NCI-H748 (cell line): ENCODE data around the gene THAP11.
A peak's percentile ranks its signal among the peaks of the same experiment; 100 is the strongest.
"Not testable (repeated sequence)": the region's sequence is repeated elsewhere in the genome, so short reads cannot be mapped to it uniquely, and the experiment has no call there.

Source experiments
- DNase-seq: peaks from one replicate; lab custom pipeline; 2025; ENCODE audit not compliant: unreplicated experiment; lab: John Stamatoyannopoulos, UW

Gene THAP11

GRCh38 chr16:67834242-67834614, 7.9 kb upstream of the THAP11 start:
- DNase-seq, result no peak

- not testable (repeated sequence) for DNase-seq
Observed at GRCh38 chr16:67837190-67837589, 4.9 kb upstream of the THAP11 start.

- DNase-seq, result no peak
Observed at GRCh38 chr16:67837811-67838210, 4.3 kb upstream of the THAP11 start.

GRCh38 chr16:67841198-67841815, 813 bp upstream of the THAP11 start:
- DNase-seq, result no peak

GRCh38 chr16:67842509-67843342, 606 bp downstream of the THAP11 start:
- peak; percentile 58 for DNase-seq

- DNase-seq, result no peak
Observed at GRCh38 chr16:67843343-67843765, 1.2 kb downstream of the THAP11 start.

- DNase-seq, result no peak
Observed at GRCh38 chr16:67844497-67844896, 2.4 kb downstream of the THAP11 start.

GRCh38 chr16:67845291-67846062, 3.4 kb downstream of the THAP11 start:
- no peak for DNase-seq

- no peak for DNase-seq
Observed at GRCh38 chr16:67846063-67846319, 3.9 kb downstream of the THAP11 start.

- peak; percentile 95 for DNase-seq
Observed at GRCh38 chr16:67846320-67847063, 4.4 kb downstream of the THAP11 start, which contains the start of gene NUTF2. Gene NUTF2, plus strand, starts transcription at chr16:67846933. Its CDS starts 18,198 bp downstream, at chr16:67865131.

- peak; percentile 18 for DNase-seq
Observed at GRCh38 chr16:67847064-67847861, 5.1 kb downstream of the THAP11 start, which contains the start of gene CENPT. Gene CENPT, minus strand, starts transcription at chr16:67847693. Its CDS starts 13,834 bp downstream, at chr16:67833859.

- no peak for DNase-seq
Observed at GRCh38 chr16:67848118-67848517, 6.0 kb downstream of the THAP11 start.

- DNase-seq, result no peak
Observed at GRCh38 chr16:67853670-67854069, 11.6 kb downstream of the THAP11 start.

- DNase-seq, result no peak
Observed at GRCh38 chr16:67855789-67856188, 13.7 kb downstream of the THAP11 start.

GRCh38 chr16:67856927-67857546, 14.9 kb downstream of the THAP11 start:
- DNase-seq, result no peak

- DNase-seq, result peak; percentile 94
Observed at GRCh38 chr16:67857547-67858233, 15.6 kb downstream of the THAP11 start.

GRCh38 chr16:67858500-67858899, 16.4 kb downstream of the THAP11 start:
- no peak for DNase-seq

- no peak for DNase-seq
Observed at GRCh38 chr16:67860589-67861398, 18.7 kb downstream of the THAP11 start.
